SK-N-SH treated with all-trans-retinoic acid at 6 μM for 48 hours (cell line): ENCODE results near the gene UNCX.

Experiments
- ARNTL ChIP-seq: fragments of 450-650 bp; formaldehyde crosslinking; IDR thresholded peaks from 2 replicates; pipeline ENCODE4 v1.5.0; 2020; ENCODE audit warnings: low read depth, mild to moderate bottlenecking, moderate library complexity, borderline replicate concordance
- ESRRG ChIP-seq: fragments of 250-450 bp; sonication (Bioruptor Pico); IDR thresholded peaks from 2 replicates; pipeline ENCODE4 v1.6.1; 2021; ENCODE audit warnings: mild to moderate bottlenecking
- ISL1 ChIP-seq: fragments of 250-450 bp; sonication (Bioruptor Pico); IDR thresholded peaks from 2 replicates; pipeline ENCODE4 v2.1.2; 2022; ENCODE audit warnings: mild to moderate bottlenecking, moderate library complexity
- OSR1 ChIP-seq: fragments of 250-450 bp; sonication (Bioruptor Pico); IDR thresholded peaks from 2 replicates; pipeline ENCODE4 v1.8.0; 2022; ENCODE audit warnings: moderate library complexity, mild to moderate bottlenecking, inconsistent platforms
- PPARA ChIP-seq: fragments of 250-450 bp; sonication (Bioruptor Pico); IDR thresholded peaks from 2 replicates; pipeline ENCODE4 v1.5.0; 2020; ENCODE audit warnings: mild to moderate bottlenecking, borderline replicate concordance
- RARB ChIP-seq: fragments of 250-450 bp; sonication (Bioruptor Pico); IDR thresholded peaks from 2 replicates; pipeline ENCODE4 v1.8.0; 2021; ENCODE audit warnings: mild to moderate bottlenecking, moderate library complexity
- TCF4 ChIP-seq: fragments of 250-450 bp; sonication (Bioruptor Pico); IDR thresholded peaks from 2 replicates; pipeline ENCODE4 v1.8.0; 2021; ENCODE audit warnings: mild to moderate bottlenecking, moderate library complexity, borderline replicate concordance
- TOX ChIP-seq: fragments of 250-450 bp; sonication (Bioruptor Pico); IDR thresholded peaks from 2 replicates; pipeline ENCODE4 v1.8.0; 2021; ENCODE audit warnings: mild to moderate bottlenecking, moderate library complexity, borderline replicate concordance
- TSHZ2 ChIP-seq: fragments of 250-450 bp; sonication (Bioruptor Pico); IDR thresholded peaks from 2 replicates; pipeline ENCODE4 v1.5.0; 2020; ENCODE audit warnings: mild to moderate bottlenecking, moderate library complexity
- ZFP3 ChIP-seq: fragments of 250-450 bp; sonication (Bioruptor Pico); IDR thresholded peaks from 2 replicates; pipeline ENCODE4 v1.5.0; 2020; ENCODE audit warnings: mild to moderate bottlenecking, moderate library complexity
- ZFP30 ChIP-seq: fragments of 450-650 bp; formaldehyde crosslinking; IDR thresholded peaks from 2 replicates; pipeline ENCODE4 v1.5.0; 2022; ENCODE audit warnings: mild to moderate bottlenecking, moderate library complexity

GRCh38 chr7:1235501-1236131, 2.9 kb downstream of the UNCX start:
- TF ChIP-seq ESRRG (CRISPR knock-in tag) (no peak), RARB (no peak), ZFP30 (no peak), TOX (CRISPR knock-in tag) (no peak), TCF4 (CRISPR knock-in tag) (no peak), TSHZ2 (CRISPR knock-in tag) (no peak), ISL1 (CRISPR knock-in tag) (no peak), ZFP3 (no peak), ARNTL (CRISPR knock-in tag) (no peak), OSR1 (CRISPR knock-in tag) (no peak), PPARA (CRISPR knock-in tag) (no peak)
